Inferior parietal cortex (tissue), 1 donor: Measurements from ENCODE around the gene ZNF358.
"Not testable (repeated sequence)": the region's sequence is repeated elsewhere in the genome, so short reads cannot be mapped to it uniquely, and the experiment has no call there.

Source experiments
- DNase-seq: peaks from one replicate; pipeline ENCODE4 v3.0.0-alpha.2; 2016; ENCODE audit errors: extremely low spot score

ZNF358 gene

GRCh38 chr19:7535998-7536695 lies 20.2 kb downstream of the ZNF358 start:
- DNase-seq = no peak

GRCh38 chr19:7538990-7539389 lies 23.1 kb downstream of the ZNF358 start:
- not testable (repeated sequence) for DNase-seq

- no peak for DNase-seq
Measured at GRCh38 chr19:7539827-7540425, 24.0 kb downstream of the ZNF358 start.

- DNase-seq = no peak
Measured at GRCh38 chr19:7540761-7541474, 25.0 kb downstream of the ZNF358 start.

GRCh38 chr19:7541475-7541824 lies 25.5 kb downstream of the ZNF358 start:
- DNase-seq = no peak

GRCh38 chr19:7541828-7542443 lies 26.0 kb downstream of the ZNF358 start:
- DNase-seq = no peak

GRCh38 chr19:7542556-7543348 lies 26.8 kb downstream of the ZNF358 start:
- no peak for DNase-seq

- DNase-seq = no peak
Measured at GRCh38 chr19:7544626-7545025, 28.7 kb downstream of the ZNF358 start.

- DNase-seq = no peak
Measured at GRCh38 chr19:7545300-7545699, 29.4 kb downstream of the ZNF358 start.

GRCh38 chr19:7545904-7546303 lies 30.0 kb downstream of the ZNF358 start:
- DNase-seq = no peak

GRCh38 chr19:7547159-7547558 lies 31.3 kb downstream of the ZNF358 start:
- DNase-seq = no peak

GRCh38 chr19:7549429-7550148 lies 33.7 kb downstream of the ZNF358 start:
- DNase-seq = no peak

- DNase-seq = no peak
Measured at GRCh38 chr19:7550169-7550770, 34.4 kb downstream of the ZNF358 start.

- peak; percentile 72 for DNase-seq
Measured at GRCh38 chr19:7550987-7551761, 35.3 kb downstream of the ZNF358 start.

GRCh38 chr19:7552781-7553180 lies 36.9 kb downstream of the ZNF358 start:
- DNase-seq = no peak

- no peak for DNase-seq
Measured at GRCh38 chr19:7554565-7554964, 38.7 kb downstream of the ZNF358 start.

GRCh38 chr19:7554990-7555864 lies 39.3 kb downstream of the ZNF358 start:
- DNase-seq = no peak

- DNase-seq = no peak
Measured at GRCh38 chr19:7556696-7557315, 40.9 kb downstream of the ZNF358 start.
